HEK293 (cell line): Measurements from ENCODE around the gene ZNF804A.

Experiments used
- CTCF ChIA-PET: fragments of 350-600 bp; formaldehyde crosslinking; extraction: SDS; loops from one replicate; lab custom pipeline; 2021; ENCODE audit warnings: antibody characterized with exemption; lab: Yijun Ruan, JAX
- POLR2A ChIA-PET: fragments of 300-600 bp; formaldehyde crosslinking; extraction: SDS; loops from one replicate; lab custom pipeline; 2020; ENCODE audit warnings: antibody characterized with exemption, inconsistent platforms; lab: Yijun Ruan, JAX
- H3K27ac ChIP-seq: fragments of 200-500 bp; sonication (Bioruptor generic); 2 replicates; pipeline ENCODE4 v1.5.1; 2014; ENCODE audit warnings: low read depth, low read length, control low read depth, inconsistent platforms; ENCODE audit errors: extremely low read depth
- H3K36me3 ChIP-seq, 2 experiments: fragments of 200-500 bp in 1 of 2; sonication (Bioruptor generic) in 1 of 2; 1 replicate in 1 of 2; 2 replicates in 1 of 2; pipeline ENCODE4 v1.5.1; 2014 to 2017; ENCODE audit warnings: inconsistent platforms in 2 of 2, low read length in 2 of 2; ENCODE audit not compliant: control insufficient read depth in 2 of 2, insufficient read depth in 1 of 2
- H3K4me1 ChIP-seq: fragments of 200-500 bp; sonication (Bioruptor generic); 2 replicates; pipeline ENCODE4 v1.5.1; 2014; ENCODE audit warnings: mild to moderate bottlenecking, low read length, inconsistent platforms; ENCODE audit not compliant: control insufficient read depth, insufficient read depth
- H3K4me3 ChIP-seq: 2 replicates; pipeline ENCODE4 v1.5.1; 2011; ENCODE audit warnings: low read depth, mild to moderate bottlenecking, control low read depth, low read length, moderate library complexity
- H3K9me3 ChIP-seq: fragments of 200-500 bp; sonication (Bioruptor generic); 2 replicates; pipeline ENCODE4 v1.5.1; 2014; ENCODE audit warnings: low read depth, low read length, inconsistent platforms; ENCODE audit not compliant: control insufficient read depth, insufficient read depth
- GFI1B ChIP-seq: fragments of 450-650 bp; formaldehyde crosslinking; IDR thresholded peaks from 2 replicates; pipeline ENCODE4 v1.5.1; 2016; ENCODE audit warnings: missing biosample characterization, missing genetic modification characterization
- GLI4 ChIP-seq: fragments of 450-650 bp; formaldehyde crosslinking; IDR thresholded peaks from 2 replicates; pipeline ENCODE4 v1.5.1; 2016; ENCODE audit warnings: missing biosample characterization, missing genetic modification characterization
- HOXC10 ChIP-seq: sonication (generic); formaldehyde crosslinking; IDR thresholded peaks from 2 replicates; pipeline ENCODE4 v1.8.1; 2023; ENCODE audit warnings: mild to moderate bottlenecking, missing genetic modification reagents
- SP2 ChIP-seq: fragments of 450-650 bp; formaldehyde crosslinking; IDR thresholded peaks from 2 replicates; pipeline ENCODE4 v1.5.1; 2016; ENCODE audit warnings: missing biosample characterization, missing genetic modification characterization
- SP3 ChIP-seq: fragments of 450-650 bp; formaldehyde crosslinking; IDR thresholded peaks from 2 replicates; pipeline ENCODE4 v1.5.1; 2016; ENCODE audit warnings: missing biosample characterization, missing genetic modification characterization
- ZNF138 ChIP-seq: fragments of 450-650 bp; formaldehyde crosslinking; IDR thresholded peaks from 2 replicates; pipeline ENCODE4 v1.5.1; 2016; ENCODE audit warnings: missing biosample characterization, missing genetic modification characterization, borderline replicate concordance
- ZNF214 ChIP-seq: fragments of 450-650 bp; formaldehyde crosslinking; IDR thresholded peaks from 2 replicates; pipeline ENCODE4 v1.5.1; 2017; ENCODE audit warnings: missing biosample characterization, mild to moderate bottlenecking, missing genetic modification characterization, borderline replicate concordance
- ZNF221 ChIP-seq: fragments of 450-650 bp; formaldehyde crosslinking; IDR thresholded peaks from 2 replicates; pipeline ENCODE4 v1.5.1; 2017; ENCODE audit warnings: missing biosample characterization, missing genetic modification characterization, borderline replicate concordance
- ZNF37A ChIP-seq: fragments of 450-650 bp; IDR thresholded peaks from 2 replicates; pipeline ENCODE4 v1.5.1; 2018; ENCODE audit warnings: missing biosample characterization, missing genetic modification characterization
- ZNF433 ChIP-seq: fragments of 450-650 bp; formaldehyde crosslinking; IDR thresholded peaks from 2 replicates; pipeline ENCODE4 v1.5.1; 2016; ENCODE audit warnings: missing biosample characterization, missing genetic modification characterization, low read depth
- ZNF560 ChIP-seq: fragments of 450-650 bp; formaldehyde crosslinking; IDR thresholded peaks from 2 replicates; pipeline ENCODE4 v1.5.1; 2017; ENCODE audit warnings: missing biosample characterization, missing genetic modification characterization, borderline replicate concordance
- ZNF701 ChIP-seq: fragments of 450-650 bp; formaldehyde crosslinking; IDR thresholded peaks from 2 replicates; pipeline ENCODE4 v1.5.1; 2016; ENCODE audit warnings: missing biosample characterization, missing genetic modification characterization
- ZNF747 ChIP-seq: fragments of 450-650 bp; formaldehyde crosslinking; IDR thresholded peaks from 2 replicates; pipeline ENCODE4 v1.5.1; 2016; ENCODE audit warnings: missing biosample characterization, missing genetic modification characterization
- ZNF777 ChIP-seq: fragments of 450-650 bp; formaldehyde crosslinking; IDR thresholded peaks from 2 replicates; pipeline ENCODE4 v1.5.1; 2017; ENCODE audit warnings: missing biosample characterization, missing genetic modification characterization, borderline replicate concordance
- ZSCAN23 ChIP-seq: fragments of 450-650 bp; formaldehyde crosslinking; IDR thresholded peaks from 2 replicates; pipeline ENCODE4 v1.5.1; 2016; ENCODE audit warnings: missing biosample characterization, missing genetic modification characterization
- TF ChIP-seq, protein P1 (sequence below): fragments of 450-650 bp; formaldehyde crosslinking; conservative IDR thresholded peaks from 2 replicates; pipeline ENCODE4 v1.5.1; 2016; ENCODE audit warnings: low read depth, missing biosample characterization, missing genetic modification characterization
- TF ChIP-seq, protein P2 (sequence below): fragments of 450-650 bp; formaldehyde crosslinking; optimal IDR thresholded peaks from 2 replicates; pipeline ENCODE3; 2016; ENCODE audit warnings: missing biosample characterization, mild to moderate bottlenecking, missing genetic modification characterization
- TF ChIP-seq, protein P3 (sequence below): IDR thresholded peaks from 2 replicates; pipeline ENCODE4 v1.6.1; 2011; ENCODE audit warnings: mild to moderate bottlenecking, low read depth, low read length, borderline replicate concordance
- TF ChIP-seq, protein P4 (sequence below): fragments of 450-650 bp; formaldehyde crosslinking; IDR thresholded peaks from 2 replicates; pipeline ENCODE4 v1.5.1; 2016; ENCODE audit warnings: missing biosample characterization, missing genetic modification characterization
- TF ChIP-seq, protein P5 (sequence below): fragments of 450-650 bp; formaldehyde crosslinking; IDR thresholded peaks from 2 replicates; pipeline ENCODE4 v1.5.1; 2016; ENCODE audit warnings: missing biosample characterization, missing genetic modification characterization
- TF ChIP-seq, protein P6 (sequence below): fragments of 450-650 bp; formaldehyde crosslinking; IDR thresholded peaks from 2 replicates; pipeline ENCODE4 v1.5.1; 2016; ENCODE audit warnings: missing biosample characterization, missing genetic modification characterization
- TF ChIP-seq, protein P7 (sequence below): fragments of 450-650 bp; formaldehyde crosslinking; IDR thresholded peaks from 2 replicates; pipeline ENCODE4; 2016; ENCODE audit warnings: missing biosample characterization, missing genetic modification characterization

Gene ZNF804A

DNA sequence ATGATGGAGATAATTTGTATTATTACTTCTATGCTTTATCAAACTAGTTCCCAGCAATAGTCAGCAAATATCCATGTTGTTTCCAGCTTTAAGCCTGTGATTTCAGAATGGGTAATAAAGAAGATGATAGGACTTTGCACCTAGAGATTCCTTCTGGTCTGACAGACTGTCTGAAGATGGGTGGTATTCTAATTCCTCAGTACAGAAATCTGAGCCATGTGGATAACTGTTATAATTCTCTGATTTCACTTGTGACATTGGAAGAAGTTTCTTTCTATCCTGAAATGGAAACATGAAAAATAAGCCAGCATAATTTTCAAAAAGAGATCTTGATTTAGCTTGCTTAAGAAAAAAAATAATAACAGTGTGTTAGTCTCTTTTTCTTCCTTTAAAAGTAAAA is 130.1 kb downstream of the ZNF804A start (continued):
- TF ChIP-seq, protein P1, sequence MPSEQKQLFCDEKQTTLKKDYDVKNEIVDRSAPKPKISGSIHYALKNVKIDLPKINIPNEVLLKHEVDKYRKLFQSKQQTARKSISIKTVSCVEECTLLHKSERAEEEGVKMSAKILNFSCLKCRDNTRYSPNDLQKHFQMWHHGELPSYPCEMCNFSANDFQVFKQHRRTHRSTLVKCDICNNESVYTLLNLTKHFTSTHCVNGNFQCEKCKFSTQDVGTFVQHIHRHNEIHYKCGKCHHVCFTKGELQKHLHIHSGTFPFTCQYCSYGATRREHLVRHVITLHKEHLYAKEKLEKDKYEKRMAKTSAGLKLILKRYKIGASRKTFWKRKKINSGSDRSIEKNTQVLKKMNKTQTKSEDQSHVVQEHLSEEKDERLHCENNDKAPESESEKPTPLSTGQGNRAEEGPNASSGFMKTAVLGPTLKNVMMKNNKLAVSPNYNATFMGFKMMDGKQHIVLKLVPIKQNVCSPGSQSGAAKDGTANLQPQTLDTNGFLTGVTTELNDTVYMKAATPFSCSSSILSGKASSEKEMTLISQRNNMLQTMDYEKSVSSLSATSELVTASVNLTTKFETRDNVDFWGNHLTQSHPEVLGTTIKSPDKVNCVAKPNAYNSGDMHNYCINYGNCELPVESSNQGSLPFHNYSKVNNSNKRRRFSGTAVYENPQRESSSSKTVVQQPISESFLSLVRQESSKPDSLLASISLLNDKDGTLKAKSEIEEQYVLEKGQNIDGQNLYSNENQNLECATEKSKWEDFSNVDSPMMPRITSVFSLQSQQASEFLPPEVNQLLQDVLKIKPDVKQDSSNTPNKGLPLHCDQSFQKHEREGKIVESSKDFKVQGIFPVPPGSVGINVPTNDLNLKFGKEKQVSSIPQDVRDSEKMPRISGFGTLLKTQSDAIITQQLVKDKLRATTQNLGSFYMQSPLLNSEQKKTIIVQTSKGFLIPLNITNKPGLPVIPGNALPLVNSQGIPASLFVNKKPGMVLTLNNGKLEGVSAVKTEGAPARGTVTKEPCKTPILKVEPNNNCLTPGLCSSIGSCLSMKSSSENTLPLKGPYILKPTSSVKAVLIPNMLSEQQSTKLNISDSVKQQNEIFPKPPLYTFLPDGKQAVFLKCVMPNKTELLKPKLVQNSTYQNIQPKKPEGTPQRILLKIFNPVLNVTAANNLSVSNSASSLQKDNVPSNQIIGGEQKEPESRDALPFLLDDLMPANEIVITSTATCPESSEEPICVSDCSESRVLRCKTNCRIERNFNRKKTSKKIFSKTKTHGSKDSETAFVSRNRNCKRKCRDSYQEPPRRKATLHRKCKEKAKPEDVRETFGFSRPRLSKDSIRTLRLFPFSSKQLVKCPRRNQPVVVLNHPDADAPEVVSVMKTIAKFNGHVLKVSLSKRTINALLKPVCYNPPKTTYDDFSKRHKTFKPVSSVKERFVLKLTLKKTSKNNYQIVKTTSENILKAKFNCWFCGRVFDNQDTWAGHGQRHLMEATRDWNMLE (tag by site-specific recombination), result no peak
- no peak for TF ChIP-seq ZNF560 (tag by site-specific recombination)
- no peak for TF ChIP-seq ZSCAN23 (tag by site-specific recombination)
- TF ChIP-seq, protein P2, sequence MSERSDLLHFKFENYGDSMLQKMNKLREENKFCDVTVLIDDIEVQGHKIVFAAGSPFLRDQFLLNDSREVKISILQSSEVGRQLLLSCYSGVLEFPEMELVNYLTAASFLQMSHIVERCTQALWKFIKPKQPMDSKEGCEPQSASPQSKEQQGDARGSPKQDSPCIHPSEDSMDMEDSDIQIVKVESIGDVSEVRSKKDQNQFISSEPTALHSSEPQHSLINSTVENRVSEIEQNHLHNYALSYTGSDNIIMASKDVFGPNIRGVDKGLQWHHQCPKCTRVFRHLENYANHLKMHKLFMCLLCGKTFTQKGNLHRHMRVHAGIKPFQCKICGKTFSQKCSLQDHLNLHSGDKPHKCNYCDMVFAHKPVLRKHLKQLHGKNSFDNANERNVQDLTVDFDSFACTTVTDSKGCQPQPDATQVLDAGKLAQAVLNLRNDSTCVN (tag by site-specific recombination), result no peak
- TF ChIP-seq, protein P3, sequence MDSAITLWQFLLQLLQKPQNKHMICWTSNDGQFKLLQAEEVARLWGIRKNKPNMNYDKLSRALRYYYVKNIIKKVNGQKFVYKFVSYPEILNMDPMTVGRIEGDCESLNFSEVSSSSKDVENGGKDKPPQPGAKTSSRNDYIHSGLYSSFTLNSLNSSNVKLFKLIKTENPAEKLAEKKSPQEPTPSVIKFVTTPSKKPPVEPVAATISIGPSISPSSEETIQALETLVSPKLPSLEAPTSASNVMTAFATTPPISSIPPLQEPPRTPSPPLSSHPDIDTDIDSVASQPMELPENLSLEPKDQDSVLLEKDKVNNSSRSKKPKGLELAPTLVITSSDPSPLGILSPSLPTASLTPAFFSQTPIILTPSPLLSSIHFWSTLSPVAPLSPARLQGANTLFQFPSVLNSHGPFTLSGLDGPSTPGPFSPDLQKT, result no peak
- TF ChIP-seq, protein P4, sequence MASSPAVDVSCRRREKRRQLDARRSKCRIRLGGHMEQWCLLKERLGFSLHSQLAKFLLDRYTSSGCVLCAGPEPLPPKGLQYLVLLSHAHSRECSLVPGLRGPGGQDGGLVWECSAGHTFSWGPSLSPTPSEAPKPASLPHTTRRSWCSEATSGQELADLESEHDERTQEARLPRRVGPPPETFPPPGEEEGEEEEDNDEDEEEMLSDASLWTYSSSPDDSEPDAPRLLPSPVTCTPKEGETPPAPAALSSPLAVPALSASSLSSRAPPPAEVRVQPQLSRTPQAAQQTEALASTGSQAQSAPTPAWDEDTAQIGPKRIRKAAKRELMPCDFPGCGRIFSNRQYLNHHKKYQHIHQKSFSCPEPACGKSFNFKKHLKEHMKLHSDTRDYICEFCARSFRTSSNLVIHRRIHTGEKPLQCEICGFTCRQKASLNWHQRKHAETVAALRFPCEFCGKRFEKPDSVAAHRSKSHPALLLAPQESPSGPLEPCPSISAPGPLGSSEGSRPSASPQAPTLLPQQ (tag by site-specific recombination), result no peak
- TF ChIP-seq, protein P5, sequence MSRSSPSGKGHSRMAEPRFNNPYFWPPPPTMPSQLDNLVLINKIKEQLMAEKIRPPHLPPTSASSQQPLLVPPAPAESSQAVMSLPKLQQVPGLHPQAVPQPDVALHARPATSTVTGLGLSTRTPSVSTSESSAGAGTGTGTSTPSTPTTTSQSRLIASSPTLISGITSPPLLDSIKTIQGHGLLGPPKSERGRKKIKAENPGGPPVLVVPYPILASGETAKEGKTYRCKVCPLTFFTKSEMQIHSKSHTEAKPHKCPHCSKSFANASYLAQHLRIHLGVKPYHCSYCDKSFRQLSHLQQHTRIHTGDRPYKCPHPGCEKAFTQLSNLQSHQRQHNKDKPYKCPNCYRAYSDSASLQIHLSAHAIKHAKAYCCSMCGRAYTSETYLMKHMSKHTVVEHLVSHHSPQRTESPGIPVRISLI, result no peak
- no peak for TF ChIP-seq ZNF37A
- TF ChIP-seq SP3 (tag by site-specific recombination), result no peak
- no peak for TF ChIP-seq HOXC10 (CRISPR knock-in tag)
- TF ChIP-seq ZNF747 (tag by site-specific recombination), result no peak
- TF ChIP-seq, protein P6, sequence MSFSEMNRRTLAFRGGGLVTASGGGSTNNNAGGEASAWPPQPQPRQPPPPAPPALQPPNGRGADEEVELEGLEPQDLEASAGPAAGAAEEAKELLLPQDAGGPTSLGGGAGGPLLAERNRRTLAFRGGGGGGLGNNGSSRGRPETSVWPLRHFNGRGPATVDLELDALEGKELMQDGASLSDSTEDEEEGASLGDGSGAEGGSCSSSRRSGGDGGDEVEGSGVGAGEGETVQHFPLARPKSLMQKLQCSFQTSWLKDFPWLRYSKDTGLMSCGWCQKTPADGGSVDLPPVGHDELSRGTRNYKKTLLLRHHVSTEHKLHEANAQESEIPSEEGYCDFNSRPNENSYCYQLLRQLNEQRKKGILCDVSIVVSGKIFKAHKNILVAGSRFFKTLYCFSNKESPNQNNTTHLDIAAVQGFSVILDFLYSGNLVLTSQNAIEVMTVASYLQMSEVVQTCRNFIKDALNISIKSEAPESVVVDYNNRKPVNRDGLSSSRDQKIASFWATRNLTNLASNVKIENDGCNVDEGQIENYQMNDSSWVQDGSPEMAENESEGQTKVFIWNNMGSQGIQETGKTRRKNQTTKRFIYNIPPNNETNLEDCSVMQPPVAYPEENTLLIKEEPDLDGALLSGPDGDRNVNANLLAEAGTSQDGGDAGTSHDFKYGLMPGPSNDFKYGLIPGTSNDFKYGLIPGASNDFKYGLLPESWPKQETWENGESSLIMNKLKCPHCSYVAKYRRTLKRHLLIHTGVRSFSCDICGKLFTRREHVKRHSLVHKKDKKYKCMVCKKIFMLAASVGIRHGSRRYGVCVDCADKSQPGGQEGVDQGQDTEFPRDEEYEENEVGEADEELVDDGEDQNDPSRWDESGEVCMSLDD, result no peak
- no peak for TF ChIP-seq SP2

DNA sequence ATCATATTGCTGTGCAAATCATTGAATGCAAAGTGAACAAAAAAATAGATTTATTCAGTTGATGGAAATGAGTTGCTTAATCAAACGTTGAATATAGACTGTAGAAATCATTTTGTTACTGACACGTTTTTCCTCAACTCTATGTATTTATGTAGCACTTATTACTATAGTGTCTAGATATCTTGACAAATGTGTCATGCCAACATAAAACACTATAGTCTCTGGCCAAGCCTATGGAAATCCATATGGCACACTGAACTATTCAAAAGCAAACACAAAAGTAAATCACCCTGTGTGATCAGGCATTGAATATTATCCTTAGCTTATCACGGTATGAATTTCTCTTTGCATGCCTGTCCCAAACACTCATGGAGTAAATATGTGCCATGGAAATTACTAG is 131.3 kb downstream of the ZNF804A start:
- ChIA-PET CTCF (interaction anchor here (1.3 kb wide), 1 partner anchor 8 kb away, joined by 3 read pairs; no protein-coding TSS in a partner anchor), POLR2A (no interaction called here)
- Histone ChIP-seq H3K36me3 (no peaks in the 10 kb centered on the region), H3K4me3 (no peak overlapping the region), H3K4me1 (no peaks in the 10 kb centered on the region), H3K9me3 (no peaks in the 10 kb centered on the region), H3K27ac (no peak overlapping the region)
- TF ChIP-seq GFI1B (tag by site-specific recombination) (no peak), ZNF138 (tag by site-specific recombination) (no peak), ZNF214 (tag by site-specific recombination) (no peak), ZNF221 (tag by site-specific recombination) (no peak), ZNF701 (tag by site-specific recombination) (no peak), GLI4 (tag by site-specific recombination) (no peak), ZNF777 (no peak), ZNF433 (no peak)
- TF ChIP-seq, protein P2 (tag by site-specific recombination), result no peak
- TF ChIP-seq, protein P7, sequence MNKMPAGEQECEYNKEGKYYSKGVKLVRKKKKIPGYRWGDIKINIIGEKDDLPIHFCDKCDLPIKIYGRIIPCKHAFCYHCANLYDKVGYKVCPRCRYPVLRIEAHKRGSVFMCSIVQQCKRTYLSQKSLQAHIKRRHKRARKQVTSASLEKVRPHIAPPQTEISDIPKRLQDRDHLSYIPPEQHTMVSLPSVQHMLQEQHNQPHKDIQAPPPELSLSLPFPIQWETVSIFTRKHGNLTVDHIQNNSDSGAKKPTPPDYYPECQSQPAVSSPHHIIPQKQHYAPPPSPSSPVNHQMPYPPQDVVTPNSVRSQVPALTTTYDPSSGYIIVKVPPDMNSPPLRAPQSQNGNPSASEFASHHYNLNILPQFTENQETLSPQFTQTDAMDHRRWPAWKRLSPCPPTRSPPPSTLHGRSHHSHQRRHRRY (tag by site-specific recombination), result no peak
